Naive thymus-derived CD4-positive, alpha-beta T cell (primary cell): ENCODE data around the gene HKDC1. TPM values are rescaled to one million over a fixed set of nuclear protein-coding genes. Genes with fewer than 3 reads are reported as not detected.

Experiments
- ATAC-seq: fragments of 150-1000 bp; cut with Tn5 transposase; 2 replicates; pipeline ENCODE4 v1.10.0; 2021; ENCODE audit warnings: mild to moderate bottlenecking, moderate library complexity
- CTCF ChIA-PET: fragments of 350-600 bp; sonication (Branson Sonifier 250); formaldehyde crosslinking; loops from one replicate; lab custom pipeline; 2021; ENCODE audit warnings: antibody characterized with exemption; lab: Charles Lee
- POLR2A ChIA-PET: fragments of 350-600 bp; sonication (Branson Sonifier 250); formaldehyde crosslinking; loops from one replicate; lab custom pipeline; 2021; ENCODE audit warnings: antibody characterized with exemption, inconsistent platforms; lab: Charles Lee
- DNase-seq, 9 donors: peaks; one replicate each; pipeline versions ENCODE4 v3.0.0 to v3.0.0-alpha.2; 2020 to 2022; ENCODE audit warnings: mixed read lengths in 1 of 9
- H3K27ac ChIP-seq: one replicate; pipeline ENCODE4 v1.7.0; 2013; ENCODE audit warnings: mild to moderate bottlenecking, low read depth, low read length, moderate library complexity
- H3K27me3 ChIP-seq, 2 donors: one replicate each; pipeline ENCODE4 v1.7.0; 2013; ENCODE audit warnings: low read length in 2 of 2, mild to moderate bottlenecking in 2 of 2, moderate library complexity in 2 of 2; ENCODE audit not compliant: control insufficient read depth in 2 of 2, insufficient read depth in 2 of 2
- H3K36me3 ChIP-seq, 3 experiments: 1 replicate in 2 of 3; 2 replicates in 1 of 3; pipeline ENCODE4 v1.7.0; 2013; ENCODE audit warnings: low read length in 3 of 3, mild to moderate bottlenecking in 3 of 3, moderate library complexity in 1 of 3; ENCODE audit not compliant: insufficient read depth in 3 of 3, control insufficient read depth in 2 of 3
- H3K4me1 ChIP-seq, 2 donors: one replicate each; pipeline ENCODE4 v1.7.0; 2013; ENCODE audit warnings: low read length in 2 of 2, mild to moderate bottlenecking in 2 of 2, moderate library complexity in 1 of 2; ENCODE audit not compliant: control insufficient read depth in 2 of 2, insufficient read depth in 2 of 2
- H3K4me3 ChIP-seq: 2 replicates; pipeline ENCODE4 v1.7.0; 2013; ENCODE audit warnings: mild to moderate bottlenecking, low read length
- H3K9me3 ChIP-seq, 3 experiments: 1 replicate in 2 of 3; 2 replicates in 1 of 3; pipeline ENCODE4 v1.7.0; 2013; ENCODE audit warnings: low read length in 3 of 3; ENCODE audit not compliant: control insufficient read depth in 2 of 3
- H3K27ac Mint-ChIP-seq, 9 donors: one replicate each; pipeline ENCODE4 v1.8.0; 2020 to 2022; ENCODE audit warnings: mixed read lengths in 9 of 9, mild to moderate bottlenecking in 8 of 9, moderate library complexity in 5 of 9, inconsistent platforms in 2 of 9
- H3K27me3 Mint-ChIP-seq, 5 donors: one replicate each; pipeline ENCODE4 v1.8.0; 2021 to 2022; ENCODE audit warnings: mixed read lengths in 5 of 5, mild to moderate bottlenecking in 1 of 5
- H3K36me3 Mint-ChIP-seq, 5 donors: one replicate each; pipeline ENCODE4 v1.8.0; 2020 to 2022; ENCODE audit warnings: mixed read lengths in 5 of 5, mild to moderate bottlenecking in 3 of 5, inconsistent platforms in 1 of 5
- H3K4me1 Mint-ChIP-seq, 7 donors: one replicate each; pipeline ENCODE4 v1.8.0; 2020 to 2022; ENCODE audit warnings: mixed read lengths in 7 of 7, mild to moderate bottlenecking in 3 of 7, inconsistent platforms in 1 of 7
- H3K4me3 Mint-ChIP-seq, 10 donors: one replicate each; pipeline ENCODE4 v1.8.0; 2020 to 2022; ENCODE audit warnings: mild to moderate bottlenecking in 10 of 10, mixed read lengths in 10 of 10, moderate library complexity in 6 of 10, inconsistent platforms in 2 of 10
- H3K9me3 Mint-ChIP-seq, 11 donors: one replicate each; pipeline ENCODE4 v1.8.0; 2020 to 2022; ENCODE audit warnings: mixed read lengths in 11 of 11, mild to moderate bottlenecking in 4 of 11, inconsistent platforms in 1 of 11, moderate library complexity in 1 of 11
- intact Hi-C, 2 donors: fragments of 100-400 bp; cut with micrococcal nuclease; formaldehyde crosslinking; loops; one replicate each; pipeline ENCODE4 v1.15.1; 2023
- polyA plus RNA-seq, 2 donors: library from polyadenylated mRNA; unstranded; fragments of 300-500 nt; fragmentation: Illumina TruSeq; gene quantifications; one replicate each; pipeline ENCODE4 v1.2.3, GENCODE V29; 2021
- total RNA-seq, 6 experiments: library from RNA in 5 of 6; stranded (reverse) in 5 of 6; gene quantifications; 1 replicate in 5 of 6; 2 replicates in 1 of 6; pipeline ENCODE4 v1.2.3 and lab custom pipeline; 2021 to 2026

Gene HKDC1
- total and polyA plus RNA-seq, 7 experiments from 2014 or later, result 1.9 to 10.9 (median 4.1) TPM

- H3K27me3 Mint-ChIP-seq, result no peaks in the 10 kb centered on the region
- no peak for ATAC-seq
- H3K36me3 Mint-ChIP-seq, result peaks cover 6 to 27% (median 12%) of the 10 kb centered on the region in 5 donors
- intact Hi-C loops, result no loop called here
- ChIA-PET POLR2A (no interaction called here), CTCF (no interaction called here)
- Histone ChIP-seq H3K4me3 (no peak overlapping the region), H3K4me1 (peaks cover 0 to 30% of the 10 kb centered on the region in 2 donors), H3K36me3 (peaks cover 5 to 71% (median 19%) of the 10 kb centered on the region in 3 experiments), H3K9me3 (no peaks in the 10 kb centered on the region), H3K27ac (no peak overlapping the region), H3K27me3 (no peaks in the 10 kb centered on the region)
- no peaks in the 10 kb centered on the region for H3K9me3 Mint-ChIP-seq
- peak overlapping the region in 2 of 9 donors; percentile 5 to 51 for H3K27ac Mint-ChIP-seq
- H3K4me1 Mint-ChIP-seq, result peaks cover 0 to 49% (median 0%) of the 10 kb centered on the region in 7 donors
- H3K4me3 Mint-ChIP-seq, result no peak overlapping the region
- no peak for DNase-seq
Observed at GRCh38 chr10:69201045-69201444, 19.1 kb upstream of the HKDC1 start.

- H3K36me3 ChIP-seq, result peaks cover 9 to 71% (median 24%) of the 10 kb centered on the region in 3 experiments
- H3K4me3 Mint-ChIP-seq, result peak overlapping the region in 1 of 10 donors; percentile 63
- ChIA-PET POLR2A (interaction anchor here (0.7 kb wide), 1 partner anchor 146 kb away, joined by 3 read pairs; no protein-coding TSS in a partner anchor), CTCF (no interaction called here)
- H3K4me3 ChIP-seq, result no peak overlapping the region
- DNase-seq, result no peak
- H3K27me3 Mint-ChIP-seq, result no peaks in the 10 kb centered on the region
- H3K27me3 ChIP-seq, result no peaks in the 10 kb centered on the region
- intact Hi-C loops, result loop anchor here in 1 of 2 donors (1.0 kb wide), 1 partner anchor 22 kb away; the partner anchor contains the start of gene SUPV3L1
- peaks cover 0 to 35% of the 10 kb centered on the region in 2 donors for H3K4me1 ChIP-seq
- peaks cover 6 to 33% (median 19%) of the 10 kb centered on the region in 5 donors for H3K36me3 Mint-ChIP-seq
- ATAC-seq, result peak; percentile 67
- no peaks in the 10 kb centered on the region for H3K9me3 Mint-ChIP-seq
- H3K9me3 ChIP-seq, result no peaks in the 10 kb centered on the region
- peaks cover 0 to 60% (median 0%) of the 10 kb centered on the region in 7 donors for H3K4me1 Mint-ChIP-seq
- peak overlapping the region in 1 of 9 donors; percentile 51 for H3K27ac Mint-ChIP-seq
- no peak overlapping the region for H3K27ac ChIP-seq
Observed at GRCh38 chr10:69202332-69202731, 17.8 kb upstream of the HKDC1 start.

- Histone ChIP-seq H3K27me3 (no peaks in the 10 kb centered on the region), H3K4me3 (no peak overlapping the region), H3K9me3 (no peaks in the 10 kb centered on the region), H3K27ac (no peak overlapping the region), H3K4me1 (peaks cover 0 to 22% of the 10 kb centered on the region in 2 donors), H3K36me3 (peaks cover 11 to 54% (median 18%) of the 10 kb centered on the region in 3 experiments)
- peaks cover 0 to 45% (median 25%) of the 10 kb centered on the region in 5 donors for H3K36me3 Mint-ChIP-seq
- ChIA-PET POLR2A (no interaction called here), CTCF (no interaction called here)
- DNase-seq (no peak), ATAC-seq (no peak)
- intact Hi-C loops, result loop anchor here in 1 of 2 donors (2.0 kb wide), 1 partner anchor 14 kb away; no protein-coding TSS in a partner anchor
- no peak overlapping the region for H3K4me3 Mint-ChIP-seq
- peaks cover 0 to 63% (median 0%) of the 10 kb centered on the region in 7 donors for H3K4me1 Mint-ChIP-seq
- no peaks in the 10 kb centered on the region for H3K9me3 Mint-ChIP-seq
- H3K27me3 Mint-ChIP-seq, result no peaks in the 10 kb centered on the region
- peak overlapping the region in 2 of 9 donors; percentile 19 to 49 for H3K27ac Mint-ChIP-seq
Observed at GRCh38 chr10:69208761-69209160, 11.4 kb upstream of the HKDC1 start.

- Mint-ChIP-seq H3K4me1 (peaks cover 0 to 67% (median 5%) of the 10 kb centered on the region in 7 donors), H3K4me3 (peak overlapping the region in 1 of 10 donors; percentile 1), H3K36me3 (peaks cover 0 to 49% (median 25%) of the 10 kb centered on the region in 5 donors), H3K27me3 (no peaks in the 10 kb centered on the region), H3K27ac (peak overlapping the region in 3 of 9 donors; percentile 0 to 40 (median 3)), H3K9me3 (peaks cover 0 to 7% (median 0%) of the 10 kb centered on the region in 11 donors)
- Histone ChIP-seq H3K27ac (no peak overlapping the region), H3K36me3 (peaks cover 8 to 42% (median 18%) of the 10 kb centered on the region in 3 experiments), H3K9me3 (no peaks in the 10 kb centered on the region), H3K27me3 (no peaks in the 10 kb centered on the region), H3K4me1 (peaks cover under 1 to 23% of the 10 kb centered on the region in 2 donors), H3K4me3 (no peak overlapping the region)
- DNase-seq (no peak), ATAC-seq (no peak)
- ChIA-PET POLR2A (no interaction called here), CTCF (no interaction called here)
- intact Hi-C loops, result loop anchor here in 1 of 2 donors (2.0 kb wide), 1 partner anchor 13 kb away; no protein-coding TSS in a partner anchor
Observed at GRCh38 chr10:69209787-69210484, 10.2 kb upstream of the HKDC1 start.

GRCh38 chr10:69211104-69211503 is 9.0 kb upstream of the HKDC1 start:
- no peak overlapping the region for H3K4me3 Mint-ChIP-seq
- Histone ChIP-seq H3K27ac (no peak overlapping the region), H3K27me3 (no peaks in the 10 kb centered on the region), H3K4me1 (peaks cover 11 to 25% of the 10 kb centered on the region in 2 donors), H3K4me3 (no peak overlapping the region), H3K9me3 (no peaks in the 10 kb centered on the region), H3K36me3 (peaks cover 4 to 30% (median 18%) of the 10 kb centered on the region in 3 experiments)
- peaks cover 0 to 7% (median 0%) of the 10 kb centered on the region in 11 donors for H3K9me3 Mint-ChIP-seq
- H3K27ac Mint-ChIP-seq, result peak overlapping the region in 1 of 9 donors; percentile 80
- peaks cover 0 to 44% (median 25%) of the 10 kb centered on the region in 5 donors for H3K36me3 Mint-ChIP-seq
- peaks cover 9 to 68% (median 14%) of the 10 kb centered on the region in 7 donors for H3K4me1 Mint-ChIP-seq
- DNase-seq (no peak), ATAC-seq (no peak)
- ChIA-PET POLR2A (no interaction called here), CTCF (interaction anchor here (1.1 kb wide), 1 partner anchor 255 kb away, joined by 3 read pairs; the partner anchor contains the start of gene DDX21)
- intact Hi-C loops, result no loop called here
- peaks cover 0 to 7% (median 0%) of the 10 kb centered on the region in 5 donors for H3K27me3 Mint-ChIP-seq

GRCh38 chr10:69211524-69211923 is 8.6 kb upstream of the HKDC1 start:
- Histone ChIP-seq H3K27me3 (no peaks in the 10 kb centered on the region), H3K27ac (no peak overlapping the region), H3K9me3 (no peaks in the 10 kb centered on the region), H3K36me3 (peaks cover 0 to 26% (median 18%) of the 10 kb centered on the region in 3 experiments), H3K4me1 (peaks cover 11 to 20% of the 10 kb centered on the region in 2 donors), H3K4me3 (no peak overlapping the region)
- CTCF ChIA-PET, result interaction anchor here (0.6 to 1.2 kb wide), 3 partner anchors 20 to 256 kb away, joined by 3 read pairs; partner anchors contain the start of gene DDX21
- Mint-ChIP-seq H3K27me3 (peaks cover 0 to 7% (median 0%) of the 10 kb centered on the region in 5 donors), H3K4me3 (no peak overlapping the region), H3K36me3 (peaks cover 0 to 40% (median 21%) of the 10 kb centered on the region in 5 donors), H3K27ac (no peak overlapping the region), H3K4me1 (peaks cover 9 to 68% (median 11%) of the 10 kb centered on the region in 7 donors), H3K9me3 (peaks cover 0 to 7% (median 0%) of the 10 kb centered on the region in 11 donors)
- intact Hi-C loops, result no loop called here
- POLR2A ChIA-PET, result no interaction called here
- ATAC-seq (no peak), DNase-seq (no peak)
